Spleen (tissue), 7 donors: Measurements from ENCODE around the gene HSPB1.

Source experiments
- POLR2AphosphoS5 ChIP-seq, 3 donors: sonication (generic); formaldehyde crosslinking; IDR thresholded peaks; one replicate each; pipeline ENCODE4 v1.5.1; 2017; ENCODE audit warnings: antibody characterized with exemption in 3 of 3
- TF ChIP-seq, protein P1 (sequence below), 11 experiments: fragments of 200-600 bp in 7 of 11; fragments of 450-650 bp in 4 of 11; sonication (generic) in 4 of 11; IDR thresholded peaks in 8 of 11; conservative IDR thresholded peaks in 3 of 11; 1 replicate in 7 of 11; 2 replicates in 4 of 11; pipeline versions ENCODE4 v1.4.0 to v1.8.0; 2016 to 2021; ENCODE audit warnings: antibody characterized with exemption in 11 of 11, inconsistent platforms in 4 of 11, mild to moderate bottlenecking in 1 of 11
- donor health status: DM: no; HTN: no; CAD: no; lungs with moderate emphysema.
- donor health status: DM: no; HTN: no; CAD: no.
- donor health status: DM: no; HTN: no; CAD: no.

DNA sequence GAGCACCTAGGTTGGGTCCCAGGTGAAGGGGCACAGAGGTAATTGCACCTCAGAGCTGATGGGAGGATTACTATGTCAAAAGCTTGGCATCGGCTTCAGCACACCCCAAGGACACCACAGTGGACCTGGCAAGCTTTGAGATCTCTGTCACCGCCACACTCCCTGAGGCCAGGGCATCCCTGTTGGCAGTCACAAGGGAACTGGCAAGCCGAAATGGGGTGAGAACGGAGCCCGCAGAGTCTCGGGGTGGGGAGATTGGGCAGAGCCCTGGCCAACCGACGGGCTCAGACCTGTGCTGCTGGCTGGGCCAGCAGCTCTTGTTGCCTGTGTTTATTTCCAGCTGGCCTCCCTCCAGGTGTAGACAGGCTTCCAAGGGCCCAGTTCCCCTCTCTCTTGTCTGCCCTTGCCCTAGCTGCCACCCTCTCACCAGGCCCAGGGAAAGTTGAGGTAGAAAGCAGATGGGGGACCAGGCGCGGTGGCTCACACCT, 2.5 kb downstream of the HSPB1 start:
- TF ChIP-seq, protein P1, sequence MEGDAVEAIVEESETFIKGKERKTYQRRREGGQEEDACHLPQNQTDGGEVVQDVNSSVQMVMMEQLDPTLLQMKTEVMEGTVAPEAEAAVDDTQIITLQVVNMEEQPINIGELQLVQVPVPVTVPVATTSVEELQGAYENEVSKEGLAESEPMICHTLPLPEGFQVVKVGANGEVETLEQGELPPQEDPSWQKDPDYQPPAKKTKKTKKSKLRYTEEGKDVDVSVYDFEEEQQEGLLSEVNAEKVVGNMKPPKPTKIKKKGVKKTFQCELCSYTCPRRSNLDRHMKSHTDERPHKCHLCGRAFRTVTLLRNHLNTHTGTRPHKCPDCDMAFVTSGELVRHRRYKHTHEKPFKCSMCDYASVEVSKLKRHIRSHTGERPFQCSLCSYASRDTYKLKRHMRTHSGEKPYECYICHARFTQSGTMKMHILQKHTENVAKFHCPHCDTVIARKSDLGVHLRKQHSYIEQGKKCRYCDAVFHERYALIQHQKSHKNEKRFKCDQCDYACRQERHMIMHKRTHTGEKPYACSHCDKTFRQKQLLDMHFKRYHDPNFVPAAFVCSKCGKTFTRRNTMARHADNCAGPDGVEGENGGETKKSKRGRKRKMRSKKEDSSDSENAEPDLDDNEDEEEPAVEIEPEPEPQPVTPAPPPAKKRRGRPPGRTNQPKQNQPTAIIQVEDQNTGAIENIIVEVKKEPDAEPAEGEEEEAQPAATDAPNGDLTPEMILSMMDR (IDR thresholded peaks at IDR 0.05 in 8 of 11, conservative IDR thresholded peaks at IDR 0.05 in 3 of 11) = no peak
- TF ChIP-seq POLR2AphosphoS5 (IDR thresholded peaks at IDR 0.05) = no peak
